Measurements from ENCODE around the gene MTF2. TPM values are rescaled to one million over a fixed set of nuclear protein-coding genes. Genes with fewer than 3 reads are reported as not detected.

MTF2 gene
- total RNA-seq, 4 donors from 2014 or later: 7.8 to 20.7 (median 10.3) TPM

DNA sequence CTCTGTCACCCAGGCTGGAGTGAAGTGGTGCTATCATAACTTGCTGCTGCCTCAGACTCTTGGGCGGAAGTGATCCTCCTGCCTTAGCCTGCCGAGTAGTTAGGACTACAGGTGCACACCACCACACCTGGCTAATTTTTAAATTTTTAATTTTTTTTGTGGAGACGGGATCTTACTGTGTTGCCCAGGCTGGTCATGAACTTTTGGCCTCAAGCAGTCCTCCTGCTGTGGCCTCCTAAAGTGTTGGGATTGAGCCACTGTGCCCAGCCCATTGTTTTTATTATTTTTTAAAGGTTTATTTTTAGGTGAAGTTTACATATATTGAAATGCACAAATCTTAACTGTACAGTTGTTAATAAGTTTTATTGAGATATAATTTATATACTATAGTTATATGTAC is 3.2 kb downstream of the MTF2 start:
- H3K4me1 ChIP-seq: peaks cover 0 to 41% (median 7%) of the 10 kb centered on the region in 3 donors
- H3K9me3 ChIP-seq: no peaks in the 10 kb centered on the region
- no peak overlapping the region for H3K27ac ChIP-seq
- 83 to 91% methylated on average over 1 to 3 of the region's 3 CpGs for WGBS, 2 donors (ENCODE audit: low coverage in 1 of 2)
- no peak for ATAC-seq
- peaks cover 0 to 16% of the 10 kb centered on the region in 2 donors for H3K36me3 ChIP-seq
- TF ChIP-seq POLR2A (IDR thresholded peaks at IDR 0.05) (no peak), POLR2AphosphoS5 (IDR thresholded peaks at IDR 0.05) (no peak), EP300 (IDR thresholded peaks at IDR 0.05) (no peak)
- TF ChIP-seq, protein P1, sequence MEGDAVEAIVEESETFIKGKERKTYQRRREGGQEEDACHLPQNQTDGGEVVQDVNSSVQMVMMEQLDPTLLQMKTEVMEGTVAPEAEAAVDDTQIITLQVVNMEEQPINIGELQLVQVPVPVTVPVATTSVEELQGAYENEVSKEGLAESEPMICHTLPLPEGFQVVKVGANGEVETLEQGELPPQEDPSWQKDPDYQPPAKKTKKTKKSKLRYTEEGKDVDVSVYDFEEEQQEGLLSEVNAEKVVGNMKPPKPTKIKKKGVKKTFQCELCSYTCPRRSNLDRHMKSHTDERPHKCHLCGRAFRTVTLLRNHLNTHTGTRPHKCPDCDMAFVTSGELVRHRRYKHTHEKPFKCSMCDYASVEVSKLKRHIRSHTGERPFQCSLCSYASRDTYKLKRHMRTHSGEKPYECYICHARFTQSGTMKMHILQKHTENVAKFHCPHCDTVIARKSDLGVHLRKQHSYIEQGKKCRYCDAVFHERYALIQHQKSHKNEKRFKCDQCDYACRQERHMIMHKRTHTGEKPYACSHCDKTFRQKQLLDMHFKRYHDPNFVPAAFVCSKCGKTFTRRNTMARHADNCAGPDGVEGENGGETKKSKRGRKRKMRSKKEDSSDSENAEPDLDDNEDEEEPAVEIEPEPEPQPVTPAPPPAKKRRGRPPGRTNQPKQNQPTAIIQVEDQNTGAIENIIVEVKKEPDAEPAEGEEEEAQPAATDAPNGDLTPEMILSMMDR (IDR thresholded peaks at IDR 0.05): no peak
- H3K27me3 ChIP-seq: no peaks in the 10 kb centered on the region
- no peak overlapping the region for H3K4me3 ChIP-seq

DNA sequence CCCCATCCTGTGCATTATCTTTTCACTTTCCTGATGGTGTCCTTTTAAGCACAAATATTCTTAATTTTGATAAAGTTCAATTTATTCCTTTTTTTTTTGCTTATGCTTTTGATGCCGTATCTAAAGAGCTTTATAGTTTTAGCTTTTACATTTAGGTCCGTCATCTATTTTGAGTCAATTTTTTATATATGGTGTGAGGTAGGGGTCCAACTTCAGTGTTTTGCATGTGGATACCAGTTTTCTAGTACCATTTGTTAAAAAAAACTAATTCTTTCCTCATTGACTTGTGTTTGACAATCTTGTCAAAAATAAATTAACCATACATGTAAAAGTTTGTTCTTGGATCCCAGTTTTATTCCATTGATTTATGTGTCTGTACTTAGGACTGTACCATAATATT is 4.9 kb downstream of the MTF2 start:
- no peak overlapping the region for H3K27ac ChIP-seq
- H3K4me3 ChIP-seq: no peak overlapping the region
- TF ChIP-seq, protein P1 (IDR thresholded peaks at IDR 0.05): no peak
- no peak for TF ChIP-seq POLR2A (IDR thresholded peaks at IDR 0.05)
- TF ChIP-seq EP300 (IDR thresholded peaks at IDR 0.05): no peak
- no peak for TF ChIP-seq POLR2AphosphoS5 (IDR thresholded peaks at IDR 0.05)
- no peak for ATAC-seq
- peaks cover 0 to 35% (median 7%) of the 10 kb centered on the region in 3 donors for H3K4me1 ChIP-seq
- 91 to 100% methylated on average over 1 to 2 of the region's 2 CpGs for WGBS, 2 donors (ENCODE audit: low coverage in 1 of 2)
- no peaks in the 10 kb centered on the region for H3K27me3 ChIP-seq
- peaks cover 0 to 16% of the 10 kb centered on the region in 2 donors for H3K36me3 ChIP-seq
- H3K9me3 ChIP-seq: no peaks in the 10 kb centered on the region

DNA sequence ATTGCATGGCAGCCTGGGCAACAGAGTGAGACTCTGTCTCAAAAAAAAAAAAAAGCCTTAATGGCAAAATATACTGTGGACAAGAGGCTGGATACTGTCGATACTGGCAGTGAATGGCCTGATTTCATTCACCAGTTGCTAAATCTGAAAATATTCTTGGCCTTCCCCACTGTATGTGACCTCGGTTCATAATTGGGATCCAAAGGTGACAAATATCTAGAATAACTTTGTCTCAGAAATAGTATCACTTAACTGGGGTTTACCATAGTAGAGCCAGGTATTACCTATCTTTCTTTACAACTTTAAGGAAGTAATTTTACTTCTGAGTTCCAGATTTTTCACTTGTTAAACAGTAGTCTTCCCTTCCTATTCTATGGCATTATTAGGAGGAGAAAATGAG is 8.4 kb downstream of the MTF2 start:
- TF ChIP-seq POLR2A (IDR thresholded peaks at IDR 0.05) (no peak), POLR2AphosphoS5 (IDR thresholded peaks at IDR 0.05) (no peak), EP300 (IDR thresholded peaks at IDR 0.05) (no peak)
- TF ChIP-seq, protein P1 (IDR thresholded peaks at IDR 0.05): no peak
- 77 to 84% methylated on average over 2 of the region's 2 CpGs for WGBS, 2 donors (ENCODE audit: low coverage in 1 of 2)
- no peak for ATAC-seq
- H3K27ac ChIP-seq: no peak overlapping the region
- H3K27me3 ChIP-seq: no peaks in the 10 kb centered on the region
- peaks cover 0 to 20% of the 10 kb centered on the region in 2 donors for H3K36me3 ChIP-seq
- no peaks in the 10 kb centered on the region for H3K9me3 ChIP-seq
- H3K4me3 ChIP-seq: no peak overlapping the region
- peaks cover 0 to 6% (median 0%) of the 10 kb centered on the region in 3 donors for H3K4me1 ChIP-seq

DNA sequence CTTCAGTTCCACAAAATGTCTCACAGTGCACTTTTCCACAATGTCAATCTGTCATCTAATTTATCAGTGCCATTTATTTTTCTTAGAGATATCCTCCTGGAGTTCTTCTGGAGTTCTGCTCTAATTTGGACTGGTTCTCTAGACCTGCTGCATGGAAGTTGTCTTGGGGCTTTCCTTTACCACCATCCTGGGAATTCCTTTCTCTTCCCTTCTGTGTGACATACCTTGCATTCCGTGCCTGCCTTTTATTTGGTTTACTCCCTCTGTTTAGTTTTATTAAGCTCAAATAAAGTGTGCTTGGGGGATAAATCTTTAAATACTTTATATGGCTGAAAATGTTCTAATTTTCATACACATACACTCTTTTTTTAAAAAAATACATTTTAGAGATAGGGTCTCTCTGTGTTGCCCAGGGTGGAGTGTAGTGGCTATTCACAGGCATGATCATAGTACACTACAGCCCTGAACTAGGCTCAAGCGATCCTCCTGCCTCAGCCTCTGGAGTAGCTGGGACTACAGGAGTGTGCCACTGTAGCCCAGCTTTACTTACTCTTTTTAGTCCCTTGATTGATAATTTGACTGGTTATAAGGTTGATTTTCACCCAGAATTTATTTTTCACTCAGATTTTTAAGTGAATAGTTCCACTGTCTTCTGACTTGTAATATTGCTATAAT is 14.4 kb downstream of the MTF2 start:
- no peak for ATAC-seq
- Histone ChIP-seq H3K27ac (no peak overlapping the region), H3K36me3 (peaks cover 0 to 4% of the 10 kb centered on the region in 2 donors), H3K27me3 (no peaks in the 10 kb centered on the region), H3K9me3 (no peaks in the 10 kb centered on the region), H3K4me1 (peaks cover 0 to 20% (median 3%) of the 10 kb centered on the region in 3 donors), H3K4me3 (no peak overlapping the region)
- TF ChIP-seq POLR2A (IDR thresholded peaks at IDR 0.05) (no peak), POLR2AphosphoS5 (IDR thresholded peaks at IDR 0.05) (no peak), EP300 (IDR thresholded peaks at IDR 0.05) (no peak)
- TF ChIP-seq, protein P1 (IDR thresholded peaks at IDR 0.05): no peak
- WGBS, 2 donors (ENCODE audit: low coverage in 1 of 2): 78 to 87% methylated on average over 2 of the region's 2 CpGs

All from gastroesophageal sphincter (tissue), 4 donors.